Heart right ventricle (tissue), 16 donors: ENCODE data around the gene USP54. TPM values are rescaled to one million over a fixed set of nuclear protein-coding genes. Genes with fewer than 3 reads are reported as not detected.
"Not testable (repeated sequence)": the region's sequence is repeated elsewhere in the genome, so short reads cannot be mapped to it uniquely, and the experiment has no call there.

Experiments used
- ATAC-seq, 8 donors: fragments of 200-7000 bp; cut with Tn5 transposase; one replicate each; pipeline ENCODE4 v1.9.1; 2020; ENCODE audit warnings: mild to moderate bottlenecking in 8 of 8, moderate library complexity in 8 of 8, moderate number of reproducible peaks in 1 of 8
- DNase-seq, 2 donors: peaks; one replicate each; pipeline ENCODE4 v3.0.0-alpha.2; 2020
- H3K27ac ChIP-seq, 10 donors: fragments of 200-600 bp; sonication (generic) in 2 of 10; one replicate each; pipeline versions ENCODE4 v1.5.0 to v1.8.0; 2020 to 2022; ENCODE audit warnings: mild to moderate bottlenecking in 3 of 10
- H3K27me3 ChIP-seq, 7 donors: fragments of 200-600 bp; one replicate each; pipeline ENCODE4 v1.8.0; 2021 to 2022; ENCODE audit warnings: mild to moderate bottlenecking in 2 of 7
- H3K36me3 ChIP-seq, 9 donors: fragments of 200-600 bp; sonication (generic) in 1 of 9; one replicate each; pipeline versions ENCODE4 v1.5.0 to v1.8.0; 2020 to 2022; ENCODE audit warnings: mild to moderate bottlenecking in 2 of 9
- H3K4me1 ChIP-seq, 9 donors: fragments of 200-600 bp; sonication (generic) in 1 of 9; one replicate each; pipeline versions ENCODE4 v1.5.0 to v1.8.0; 2020 to 2022; ENCODE audit warnings: mild to moderate bottlenecking in 4 of 9
- H3K4me3 ChIP-seq, 10 donors: fragments of 200-600 bp; sonication (generic) in 2 of 10; one replicate each; pipeline versions ENCODE4 v1.5.0 to v1.8.0; 2020 to 2022; ENCODE audit warnings: mild to moderate bottlenecking in 7 of 10, moderate library complexity in 2 of 10
- H3K9me3 ChIP-seq, 11 donors: fragments of 200-600 bp in 10 of 11; sonication (generic) in 2 of 11; one replicate each; pipeline versions ENCODE4 v1.5.0 to v1.8.0; 2013 to 2022; ENCODE audit warnings: mild to moderate bottlenecking in 2 of 11, control low read depth in 1 of 11, moderate library complexity in 1 of 11
- CTCF ChIP-seq, 9 donors: fragments of 200-600 bp; sonication (generic) in 2 of 9; IDR thresholded peaks; one replicate each; pipeline versions ENCODE4 v1.5.0 to v1.8.0; 2021 to 2022; ENCODE audit warnings: antibody characterized with exemption in 9 of 9, mild to moderate bottlenecking in 5 of 9, moderate library complexity in 1 of 9
- WGBS, 2 donors: extraction: QIAGEN DNeasy Blood & Tissue Kit; methylation state at CpG; one replicate each; pipeline ENCODE4 v1.1.7; 2013; ENCODE audit warnings: inconsistent platforms in 1 of 2; 5-methylcytosine and 5-hydroxymethylcytosine counted together
- intact Hi-C, 10 donors: fragments of 100-400 bp; cut with DNase I; formaldehyde crosslinking; loops; one replicate each; pipeline versions ENCODE4 v1.11.1 to v1.14.2; 2022
- polyA plus RNA-seq, 2 donors: library from polyadenylated mRNA; stranded (reverse); fragments of 200-250 nt; gene quantifications; one replicate each; pipeline ENCODE4 v1.2.3, GENCODE V29; 2013
- total RNA-seq, 10 donors: library from RNA; stranded (reverse); fragmentation: NEBNext Ultra II Directional in 3 of 10; extraction: Animal tissue kit (Norgen Biotek cat#: 25700) in 3 of 10; gene quantifications; one replicate each; pipeline versions ENCODE4 v1.2.1 to v1.2.4, GENCODE V29; 2021 to 2023
- donor health status: Arrhythmogenic right ventricular cardiomyopathy.
- donor health status: ischemic (EF 13 %, LVEDD 7.1; RV severe dilation, severe dysfunction).
- donor health status: healthy with polysubstance abuse.
- donor health status: DM: no; HTN: yes; CAD: no.
- donor health status: DM: no; HTN: no; CAD: no.
- donor health status: ischemic (EF 25% LVEDD 6.9; RV normal size, moderate dysfunction).
- donor health status: ischemic (EF 25% LVEDD 5.7; RV mildly dilated, moderate dysfunction).
- donor health status: healthy.
- donor health status: DM: yes; HTN: yes; CAD: no.
- donor health status: Ischemic cardiomyopathy.
- donor health status: ischemic (EF 35%, LVEDD 5.7; RV mildly dilated, moderate dysfunction).
- donor health status: nonischemic (EF 11% LVEDD 7.7; RV severe dilation, severe dysfunction).
- donor health status: DM: yes; HTN: yes; CAD: no.
- donor health status: PGD.
- donor health status: ischemic (EF 29% LVEDD 5.4; RV normal size, mild dysfunction).
- donor health status: nonischemic (EF 23%, LVEDD 6.1; RV moderate dilation, normal function).

USP54 gene
- total and polyA plus RNA-seq, 12 donors, result 7.9 to 34.5 (median 18.1) TPM

GRCh38 chr10:73625884-73626752 is 35.0 kb upstream of the USP54 start:
- peak; percentile 88 to 94 for DNase-seq
- Histone ChIP-seq H3K9me3 (no peaks in the 10 kb centered on the region), H3K36me3 (no peaks in the 10 kb centered on the region), H3K27me3 (no peaks in the 10 kb centered on the region), H3K4me3 (peak overlapping the region; percentile 64 to 93 (median 88)), H3K4me1 (peaks cover 0 to 15% (median 9%) of the 10 kb centered on the region in 9 donors), H3K27ac (peak overlapping the region; percentile 5 to 90 (median 82))
- intact Hi-C loops, result loop anchor here in 6 of 10 donors (2.0 to 5.0 kb wide), 4 partner anchors 34 to 94 kb away; partner anchors contain the start of gene USP54 (in 2 of the 6)
- 2% methylated on average over 42 of the region's 42 CpGs for WGBS, 2 donors
- ATAC-seq, result peak; percentile 97 to 99 (median 99)
- no peak for TF ChIP-seq CTCF (IDR thresholded peaks at IDR 0.05)

GRCh38 chr10:73625004-73625883 is 34.1 kb upstream of the USP54 start:
- intact Hi-C loops, result loop anchor here in 5 of 10 donors (5.0 kb wide), 3 partner anchors 33 to 93 kb away; partner anchors contain the start of gene USP54 (in 2 of the 5)

GRCh38 chr10:73623056-73623455 is 31.9 kb upstream of the USP54 start:
- intact Hi-C loops, result no loop called here

More at GRCh38 chr10:73625004-73625883, 34.1 kb upstream of the USP54 start:
- no peaks in the 10 kb centered on the region for H3K9me3 ChIP-seq
- H3K4me3 ChIP-seq, result peak overlapping the region; percentile 64 to 93 (median 88)
- H3K27ac ChIP-seq, result peak overlapping the region; percentile 21 to 90 (median 82)
- DNase-seq, result peak in 1 of 2 donors; percentile 22
- H3K36me3 ChIP-seq, result no peaks in the 10 kb centered on the region
- WGBS, 2 donors, result 0 to 1% methylated on average over 45 to 46 of the region's 46 CpGs
- ATAC-seq, result peak; percentile 21 to 86 (median 53)
- TF ChIP-seq CTCF (IDR thresholded peaks at IDR 0.05), result no peak
- no peaks in the 10 kb centered on the region for H3K27me3 ChIP-seq
- peaks cover 0 to 15% (median 9%) of the 10 kb centered on the region in 9 donors for H3K4me1 ChIP-seq

GRCh38 chr10:73620974-73621373 is 29.8 kb upstream of the USP54 start:
- intact Hi-C loops, H3K4me3 ChIP-seq, H3K4me1 ChIP-seq, H3K36me3 ChIP-seq, ATAC-seq, H3K9me3 ChIP-seq, DNase-seq, H3K27me3 ChIP-seq, H3K27ac ChIP-seq: not testable (repeated sequence)
- 94 to 96% methylated on average over 12 of the region's 12 CpGs for WGBS, 2 donors

More at GRCh38 chr10:73623056-73623455, 31.9 kb upstream of the USP54 start:
- WGBS, 2 donors, result 95 to 96% methylated on average over 4 of the region's 4 CpGs
- peaks cover 0 to 15% (median 9%) of the 10 kb centered on the region in 9 donors for H3K4me1 ChIP-seq
- ATAC-seq (no peak), DNase-seq (no peak)
- H3K27me3 ChIP-seq, result no peaks in the 10 kb centered on the region
- no peak overlapping the region for H3K4me3 ChIP-seq
- TF ChIP-seq CTCF (IDR thresholded peaks at IDR 0.05), result no peak
- no peaks in the 10 kb centered on the region for H3K36me3 ChIP-seq
- no peak overlapping the region for H3K27ac ChIP-seq
- H3K9me3 ChIP-seq, result no peaks in the 10 kb centered on the region

- not testable (repeated sequence) for ATAC-seq, DNase-seq, H3K4me1 ChIP-seq, H3K9me3 ChIP-seq, H3K27ac ChIP-seq, H3K36me3 ChIP-seq, H3K27me3 ChIP-seq, H3K4me3 ChIP-seq
- WGBS, 2 donors, result 97 to 98% methylated on average over 8 of the region's 8 CpGs
- intact Hi-C loops, result loop anchor here in 1 of 10 donors (10.0 kb wide), 1 partner anchor 62 kb away; no protein-coding TSS in a partner anchor
Measured at GRCh38 chr10:73617143-73617542, 26.0 kb upstream of the USP54 start.
